Psoas muscle (tissue), 8 donors: ENCODE results near the gene DPAGT1. TPM values are rescaled to one million over a fixed set of nuclear protein-coding genes. Genes with fewer than 3 reads are reported as not detected.
A peak's percentile ranks its signal among the peaks of the same experiment; 100 is the strongest.
"Not testable (repeated sequence)": the region's sequence is repeated elsewhere in the genome, so short reads cannot be mapped to it uniquely, and the experiment has no call there.

ENCODE experiments used
- ATAC-seq, 4 donors: fragments of 200-7000 bp; cut with Tn5 transposase; one replicate each; pipeline ENCODE4 v1.9.1; 2020; ENCODE audit warnings: moderate library complexity in 3 of 4, mild to moderate bottlenecking in 2 of 4
- DNase-seq, 2 donors: peaks; one replicate each; pipeline ENCODE4 v3.0.0-alpha.2; 2020
- H3K27ac ChIP-seq: fragments of 200-600 bp; one replicate; pipeline ENCODE4 v1.8.0; 2022
- H3K27me3 ChIP-seq, 3 donors: fragments of 200-600 bp in 1 of 3; one replicate each; pipeline versions ENCODE4 v1.6.1 to v1.8.0; 2013 to 2022; ENCODE audit warnings: low read length in 2 of 3, mild to moderate bottlenecking in 2 of 3, moderate library complexity in 1 of 3; ENCODE audit not compliant: insufficient read depth in 3 of 3
- H3K36me3 ChIP-seq, 2 donors: fragments of 200-600 bp in 1 of 2; one replicate each; pipeline versions ENCODE4 v1.6.1 to v1.8.0; 2013 to 2022; ENCODE audit warnings: low read depth in 1 of 2, mild to moderate bottlenecking in 1 of 2, moderate library complexity in 1 of 2; ENCODE audit not compliant: insufficient read depth in 1 of 2
- H3K4me1 ChIP-seq: fragments of 200-600 bp; one replicate; pipeline ENCODE4 v1.8.0; 2022
- H3K4me3 ChIP-seq: fragments of 200-600 bp; one replicate; pipeline ENCODE4 v1.8.0; 2022; ENCODE audit warnings: mild to moderate bottlenecking
- H3K9me3 ChIP-seq: fragments of 200-600 bp; one replicate; pipeline ENCODE4 v1.8.0; 2022
- CTCF ChIP-seq: fragments of 200-600 bp; IDR thresholded peaks from one replicate; pipeline ENCODE4 v1.8.0; 2022; ENCODE audit warnings: antibody characterized with exemption
- WGBS, 3 donors: extraction: QIAGEN DNeasy Blood & Tissue Kit; methylation state at CpG; one replicate each; pipeline versions ENCODE4 v1.1.6 to v1.1.7; 2013; 5-methylcytosine and 5-hydroxymethylcytosine counted together
- intact Hi-C, 2 donors: fragments of 100-400 bp; cut with DNase I; formaldehyde crosslinking; loops; one replicate each; pipeline versions ENCODE4 v1.11.0 to v1.14.2; 2022
- polyA plus RNA-seq, 3 donors: library from polyadenylated mRNA; stranded (reverse); fragments of 200-250 nt; gene quantifications; one replicate each; pipeline ENCODE4 v1.2.3, GENCODE V29; 2013
- total RNA-seq, 4 donors: library from RNA; stranded (reverse); fragmentation: NEBNext Ultra II Directional in 2 of 4; extraction: Animal tissue kit (Norgen Biotek cat#: 25700) in 2 of 4; gene quantifications; one replicate each; pipeline versions ENCODE4 v1.2.1 to v1.2.4, GENCODE V29; 2021 to 2023
- donor health status: healthy with polysubstance abuse.
- donor health status: DM: no; HTN: no; CAD: no; lungs with moderate emphysema.
- donor health status: Bipolar disorder and iron deficiency.
- donor health status: healthy.
- donor health status: DM: yes; HTN: yes; CAD: no.
- donor health status: DM: no; HTN: no; CAD: no.
- donor health status: DM: no; HTN: no; CAD: no.
- donor health status: DM: yes; HTN: yes; CAD: no.

Gene DPAGT1
- total and polyA plus RNA-seq, 7 donors, result 9.4 to 38.7 (median 12.5) TPM

GRCh38 chr11:119147604-119148333 is 46.1 kb upstream of the DPAGT1 start:
- no peak for DNase-seq
- Histone ChIP-seq H3K27ac (no peak overlapping the region), H3K9me3 (no peaks in the 10 kb centered on the region), H3K27me3 (peaks cover 0 to 10% (median 0%) of the 10 kb centered on the region in 3 donors), H3K36me3 (no peaks in the 10 kb centered on the region), H3K4me3 (no peak overlapping the region), H3K4me1 (peaks cover 9% of the 10 kb centered on the region)
- no peak for TF ChIP-seq CTCF
- peak in 1 of 4 donors; percentile 53 for ATAC-seq
- 52 to 62% (median 54%) methylated on average over 6 of the region's 6 CpGs for WGBS, 3 donors
- intact Hi-C loops, result loop anchor here (5.0 to 10.0 kb wide), 3 partner anchors 45 to 177 kb away; no protein-coding TSS in a partner anchor

GRCh38 chr11:119145551-119145950 is 43.9 kb upstream of the DPAGT1 start:
- intact Hi-C loops, result loop anchor here (1.0 to 10.0 kb wide), 4 partner anchors 47 to 179 kb away; no protein-coding TSS in a partner anchor
- Histone ChIP-seq H3K27me3 (peaks cover 0 to 10% (median 0%) of the 10 kb centered on the region in 3 donors), H3K4me1 (peaks cover 9% of the 10 kb centered on the region), H3K9me3 (no peaks in the 10 kb centered on the region), H3K27ac (no peak overlapping the region), H3K4me3 (no peak overlapping the region), H3K36me3 (no peaks in the 10 kb centered on the region)
- TF ChIP-seq CTCF, result no peak
- ATAC-seq (no peak), DNase-seq (no peak)
- 51 to 58% (median 54%) methylated on average over 3 of the region's 3 CpGs for WGBS, 3 donors

GRCh38 chr11:119144825-119145486 is 43.3 kb upstream of the DPAGT1 start:
- Histone ChIP-seq H3K27me3 (peaks cover 0 to 6% (median 0%) of the 10 kb centered on the region in 3 donors), H3K27ac (no peak overlapping the region), H3K9me3 (no peaks in the 10 kb centered on the region), H3K4me1 (peaks cover 9% of the 10 kb centered on the region), H3K4me3 (no peak overlapping the region), H3K36me3 (no peaks in the 10 kb centered on the region)
- ATAC-seq (peak; percentile 69 to 87 (median 82)), DNase-seq (peak; percentile 56 to 66)
- intact Hi-C loops, result loop anchor here (1.0 to 10.0 kb wide), 4 partner anchors 47 to 180 kb away; no protein-coding TSS in a partner anchor
- TF ChIP-seq CTCF, result peak; percentile 67
- WGBS, 3 donors, result 13 to 14% (median 13%) methylated on average over 7 of the region's 7 CpGs

- H3K9me3 ChIP-seq, H3K36me3 ChIP-seq, ATAC-seq, H3K4me1 ChIP-seq, intact Hi-C loops, H3K4me3 ChIP-seq, H3K27me3 ChIP-seq, DNase-seq, H3K27ac ChIP-seq: not testable (repeated sequence)
- whole genome bisulfite sequencing, 3 donors, result 86 to 91% (median 88%) methylated on average over 10 of the region's 10 CpGs
These were observed 37.6 kb upstream of the DPAGT1 start for GRCh38 chr11:119139276-119139675.

- no peak overlapping the region for H3K27ac ChIP-seq
- WGBS, 3 donors, result 66 to 70% (median 67%) methylated on average over 4 of the region's 4 CpGs
- peak in 3 of 4 donors; percentile 22 to 42 (median 27) for ATAC-seq
These were observed 32.8 kb upstream of the DPAGT1 start for GRCh38 chr11:119134389-119134978.

More at GRCh38 chr11:119134389-119134978, 32.8 kb upstream of the DPAGT1 start:
- H3K4me1 ChIP-seq, result no peaks in the 10 kb centered on the region
- H3K4me3 ChIP-seq, result no peak overlapping the region
- peaks cover 0 to 56% of the 10 kb centered on the region in 2 donors for H3K36me3 ChIP-seq
- H3K9me3 ChIP-seq, result no peaks in the 10 kb centered on the region
- intact Hi-C loops, result no loop called here
- TF ChIP-seq CTCF, result peak; percentile 34
- no peaks in the 10 kb centered on the region for H3K27me3 ChIP-seq
- no peak for DNase-seq
